Measurements from ENCODE around the gene ENGASE.

ENGASE gene

DNA sequence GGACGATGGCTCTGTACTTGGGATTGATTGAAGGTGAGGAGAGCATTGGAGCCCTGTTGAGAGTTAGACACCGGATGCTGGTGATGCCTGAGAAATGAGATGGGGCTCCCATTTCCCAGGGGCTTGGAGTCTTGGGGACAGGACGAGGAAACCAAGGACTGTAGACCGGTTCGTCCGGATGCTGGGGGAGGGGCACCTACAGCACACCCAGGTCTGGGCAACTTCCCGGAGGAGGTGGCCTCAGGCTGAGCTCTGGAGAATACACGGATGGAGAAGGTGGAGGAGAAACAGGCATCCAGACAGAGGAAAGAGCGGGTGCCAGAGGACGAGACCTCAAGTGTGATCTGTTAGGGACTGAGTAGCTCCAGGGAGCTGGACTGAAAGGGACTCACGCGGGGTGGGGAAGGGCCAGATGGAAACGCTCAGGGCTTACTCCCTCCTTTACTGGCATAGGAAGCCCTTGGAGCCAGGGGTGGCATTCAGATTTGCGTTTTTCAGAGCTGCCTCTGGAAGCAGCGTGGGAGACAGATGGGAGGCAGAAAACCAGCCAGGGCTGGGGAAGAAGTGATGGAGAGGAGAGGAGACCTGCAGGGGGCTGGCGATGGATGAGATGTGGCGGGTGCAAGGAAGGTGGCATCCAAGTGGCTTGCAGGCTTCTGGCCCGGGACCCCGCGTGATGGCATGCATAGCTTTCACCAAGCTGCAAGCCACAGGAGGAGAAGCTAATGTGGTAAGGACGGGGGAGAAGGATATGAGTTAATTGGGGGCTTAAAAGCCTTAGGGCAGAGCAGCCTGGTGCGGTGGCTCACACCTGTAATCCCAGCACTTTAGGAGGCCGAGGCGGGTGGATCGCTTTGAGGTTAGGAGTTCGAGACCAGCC, 42.4 kb upstream of the ENGASE start:
- Histone ChIP-seq H3K4me1 (ENCODE audit: control insufficient read depth in 1 of 2, insufficient read depth in 2 of 2, low read length in 2 of 2) (peaks cover 10 to 31% of the 10 kb centered on the region in 2 donors), H3K4me3 (ENCODE audit: low read depth in 1 of 2, low read length in 2 of 2) (no peak overlapping the region), H3K27me3 (ENCODE audit: low read depth, low read length) (no peaks in the 10 kb centered on the region), H3K36me3 (ENCODE audit: control insufficient read depth in 1 of 2, insufficient read depth in 2 of 2, low read length in 2 of 2) (no peaks in the 10 kb centered on the region), H3K9me3 (ENCODE audit: control insufficient read depth in 1 of 2, low read length in 2 of 2) (no peaks in the 10 kb centered on the region), H3K27ac (ENCODE audit: low read length) (no peak overlapping the region)

DNA sequence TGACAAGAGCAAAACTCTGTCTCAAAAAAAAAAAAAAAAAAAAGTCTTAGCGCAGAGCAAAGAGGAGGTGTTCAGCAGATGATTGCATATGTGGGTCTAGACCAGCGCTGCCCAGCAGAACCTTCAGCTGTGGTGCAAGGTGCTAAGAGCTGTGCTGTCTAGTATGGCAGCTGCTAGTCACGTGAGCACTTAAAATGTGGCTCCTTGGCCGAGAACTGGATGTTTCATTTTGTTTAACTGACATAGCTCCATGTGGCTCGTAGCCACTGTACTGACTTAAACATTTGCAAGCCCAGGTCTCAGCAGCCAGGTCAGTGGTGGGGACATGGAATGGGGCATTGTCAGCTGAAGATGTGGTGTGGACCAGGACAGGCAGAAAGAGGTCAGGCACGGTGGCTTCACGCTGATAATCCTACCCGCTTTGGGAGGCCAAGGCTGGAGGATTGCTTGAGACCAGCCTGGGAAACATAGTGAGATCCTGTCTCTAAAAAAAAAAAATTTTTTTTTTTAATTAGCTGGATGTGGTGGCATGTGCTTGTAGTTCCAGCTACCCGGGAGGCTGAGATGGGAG, 41.5 kb upstream of the ENGASE start:
- Histone ChIP-seq H3K36me3 (ENCODE audit: control insufficient read depth in 1 of 2, insufficient read depth in 2 of 2, low read length in 2 of 2) (no peaks in the 10 kb centered on the region), H3K4me1 (ENCODE audit: control insufficient read depth in 1 of 2, insufficient read depth in 2 of 2, low read length in 2 of 2) (peaks cover 7 to 22% of the 10 kb centered on the region in 2 donors), H3K4me3 (ENCODE audit: low read depth in 1 of 2, low read length in 2 of 2) (no peak overlapping the region), H3K9me3 (ENCODE audit: control insufficient read depth in 1 of 2, low read length in 2 of 2) (no peaks in the 10 kb centered on the region), H3K27ac (ENCODE audit: low read length) (no peak overlapping the region), H3K27me3 (ENCODE audit: low read depth, low read length) (no peaks in the 10 kb centered on the region)

DNA sequence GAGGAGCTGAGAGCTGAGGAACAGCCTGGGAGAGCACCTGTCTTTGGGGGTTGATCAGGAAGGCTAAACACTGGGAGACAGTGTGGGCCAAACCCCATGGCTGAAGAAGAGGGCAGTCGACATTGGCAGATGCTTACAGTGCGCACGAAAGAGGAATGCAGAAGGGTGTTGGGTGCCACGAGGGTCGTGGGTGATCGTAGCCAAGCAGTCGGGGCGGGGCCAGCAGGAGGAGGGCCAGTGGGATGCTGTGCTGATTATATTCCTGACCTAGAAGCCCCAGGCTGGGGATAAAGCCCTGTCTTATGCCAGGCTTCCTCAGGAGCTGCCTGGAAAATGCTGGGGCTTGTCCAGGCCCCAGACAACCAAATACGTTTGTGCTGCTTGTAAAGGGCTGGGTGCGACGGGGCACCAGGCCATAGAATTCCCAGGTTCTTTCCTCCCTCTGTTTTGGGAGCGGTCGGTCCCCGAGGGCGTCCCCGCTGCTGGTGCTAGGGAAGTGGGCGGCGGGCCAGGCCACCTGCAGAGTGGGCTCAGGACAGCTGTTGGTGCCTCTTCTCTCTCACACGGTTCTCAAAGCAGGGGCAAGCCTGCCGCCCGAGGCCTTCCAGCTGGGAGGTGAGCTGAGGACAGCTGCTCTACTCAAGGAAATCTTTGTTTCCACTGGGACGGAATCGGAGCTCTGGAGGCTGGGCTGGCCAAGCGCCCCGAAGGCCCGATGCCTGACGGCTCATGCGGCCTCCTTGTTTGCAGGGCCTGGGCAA, 40.7 kb upstream of the ENGASE start:
- H3K27ac ChIP-seq (ENCODE audit: low read length) = peak overlapping the region; percentile 23
- peaks cover 0 to 1% of the 10 kb centered on the region in 2 donors for H3K36me3 ChIP-seq (ENCODE audit: control insufficient read depth in 1 of 2, insufficient read depth in 2 of 2, low read length in 2 of 2)
- no peak overlapping the region for H3K4me3 ChIP-seq (ENCODE audit: low read depth in 1 of 2, low read length in 2 of 2)
- no peaks in the 10 kb centered on the region for H3K27me3 ChIP-seq (ENCODE audit: low read depth, low read length)
- H3K9me3 ChIP-seq (ENCODE audit: control insufficient read depth in 1 of 2, low read length in 2 of 2) = no peaks in the 10 kb centered on the region
- H3K4me1 ChIP-seq (ENCODE audit: control insufficient read depth in 1 of 2, insufficient read depth in 2 of 2, low read length in 2 of 2) = peaks cover 7 to 22% of the 10 kb centered on the region in 2 donors

DNA sequence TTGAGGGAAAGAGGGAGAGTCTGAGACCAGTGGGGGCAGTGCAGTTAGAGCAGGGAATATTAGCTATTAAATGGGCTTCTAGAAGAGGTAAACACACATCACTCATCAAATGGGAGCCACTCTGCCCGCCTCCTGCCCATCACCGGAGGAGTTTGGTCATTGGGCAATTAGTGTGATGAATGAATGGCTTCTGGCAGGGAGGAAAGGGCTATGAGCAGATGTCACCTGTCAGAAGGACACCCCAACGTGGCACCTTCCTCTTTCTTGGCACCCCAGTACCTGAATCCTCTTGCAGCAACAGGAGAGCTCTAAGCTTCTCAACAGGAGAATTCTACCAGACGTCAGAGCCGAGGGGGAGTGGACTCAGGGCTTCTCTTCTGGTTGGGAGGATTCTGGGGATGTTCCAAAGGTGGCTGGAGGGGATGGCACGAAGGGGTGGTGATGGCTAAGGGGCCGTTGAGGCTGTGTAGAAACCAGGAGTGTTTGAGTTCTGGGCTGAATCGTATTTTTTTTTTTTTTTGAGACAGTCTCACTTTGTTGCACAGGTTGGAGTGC, 39.6 kb upstream of the ENGASE start:
- peaks cover 0 to 4% of the 10 kb centered on the region in 2 donors for H3K36me3 ChIP-seq (ENCODE audit: control insufficient read depth in 1 of 2, insufficient read depth in 2 of 2, low read length in 2 of 2)
- H3K4me1 ChIP-seq (ENCODE audit: control insufficient read depth in 1 of 2, insufficient read depth in 2 of 2, low read length in 2 of 2) = peaks cover 7 to 22% of the 10 kb centered on the region in 2 donors
- no peaks in the 10 kb centered on the region for H3K27me3 ChIP-seq (ENCODE audit: low read depth, low read length)
- H3K4me3 ChIP-seq (ENCODE audit: low read depth in 1 of 2, low read length in 2 of 2) = no peak overlapping the region
- H3K27ac ChIP-seq (ENCODE audit: low read length) = peak overlapping the region; percentile 5
- H3K9me3 ChIP-seq (ENCODE audit: control insufficient read depth in 1 of 2, low read length in 2 of 2) = no peaks in the 10 kb centered on the region

DNA sequence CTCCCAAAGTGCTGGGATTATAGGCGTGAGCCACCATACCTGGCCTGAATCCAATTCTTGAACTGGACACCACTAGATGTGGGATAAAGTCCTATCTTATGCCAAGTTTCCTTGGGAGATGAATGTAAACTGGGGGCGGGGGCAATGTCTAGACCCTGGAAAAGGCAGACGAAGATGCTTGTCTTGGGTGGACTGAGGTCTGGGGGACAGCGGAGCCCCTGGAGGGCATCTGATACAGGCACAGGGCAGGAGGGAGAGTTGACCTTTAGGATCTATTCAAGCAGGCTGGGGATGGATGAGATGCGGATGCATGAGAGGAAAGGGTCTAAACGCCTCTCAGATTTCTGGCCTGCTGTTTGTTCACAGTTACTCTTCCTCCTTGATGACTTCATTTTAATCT, 38.9 kb upstream of the ENGASE start:
- Histone ChIP-seq H3K4me3 (ENCODE audit: low read depth in 1 of 2, low read length in 2 of 2) (no peak overlapping the region), H3K36me3 (ENCODE audit: control insufficient read depth in 1 of 2, insufficient read depth in 2 of 2, low read length in 2 of 2) (peaks cover 0 to 4% of the 10 kb centered on the region in 2 donors), H3K27me3 (ENCODE audit: low read depth, low read length) (no peaks in the 10 kb centered on the region), H3K4me1 (ENCODE audit: control insufficient read depth in 1 of 2, insufficient read depth in 2 of 2, low read length in 2 of 2) (peaks cover 7 to 22% of the 10 kb centered on the region in 2 donors), H3K27ac (ENCODE audit: low read length) (no peak overlapping the region), H3K9me3 (ENCODE audit: control insufficient read depth in 1 of 2, low read length in 2 of 2) (no peaks in the 10 kb centered on the region)

DNA sequence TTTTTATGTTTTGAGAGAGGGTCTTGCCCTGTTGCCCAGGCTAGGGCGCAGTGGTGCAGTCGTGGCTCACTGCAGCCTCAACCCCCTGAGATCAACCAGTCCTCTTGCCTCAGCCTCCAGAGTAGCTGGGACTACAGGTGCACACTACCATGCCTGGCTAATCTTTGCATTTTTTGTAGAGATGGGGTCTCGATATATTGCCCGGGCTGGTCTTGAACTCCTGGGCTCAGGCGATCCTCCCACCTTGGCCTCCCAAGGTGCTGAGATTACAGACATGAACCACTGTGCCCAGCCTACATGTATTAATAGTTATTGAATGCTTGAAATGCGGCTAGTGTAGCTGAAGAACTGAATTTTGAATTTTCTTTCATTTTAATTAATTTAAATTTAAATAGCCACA, 38.4 kb upstream of the ENGASE start:
- Histone ChIP-seq H3K36me3 (ENCODE audit: control insufficient read depth in 1 of 2, insufficient read depth in 2 of 2, low read length in 2 of 2) (peaks cover 0 to 4% of the 10 kb centered on the region in 2 donors), H3K27ac (ENCODE audit: low read length) (no peak overlapping the region), H3K4me1 (ENCODE audit: control insufficient read depth in 1 of 2, insufficient read depth in 2 of 2, low read length in 2 of 2) (peaks cover 7 to 22% of the 10 kb centered on the region in 2 donors), H3K4me3 (ENCODE audit: low read depth in 1 of 2, low read length in 2 of 2) (no peak overlapping the region), H3K9me3 (ENCODE audit: control insufficient read depth in 1 of 2, low read length in 2 of 2) (no peaks in the 10 kb centered on the region), H3K27me3 (ENCODE audit: low read depth, low read length) (no peaks in the 10 kb centered on the region)

DNA sequence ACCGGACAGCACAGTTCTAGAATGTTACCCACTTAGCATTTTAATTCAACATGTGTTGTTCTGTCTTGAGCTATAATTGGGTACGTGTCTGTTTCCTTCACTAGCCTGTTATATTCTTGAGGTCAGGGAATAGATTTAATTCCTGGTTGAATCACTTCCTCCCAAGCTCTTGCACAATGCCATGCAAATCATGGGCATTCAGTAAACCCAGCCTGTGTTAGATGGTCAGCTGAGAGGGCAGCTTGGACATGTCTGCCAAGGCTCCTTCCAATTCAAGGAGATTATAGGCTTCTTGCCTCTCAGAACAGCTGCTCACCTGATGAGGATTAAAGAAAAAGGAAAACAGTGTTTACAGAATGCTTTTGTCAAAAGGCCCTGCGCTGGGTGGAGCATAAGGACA, 38.0 kb upstream of the ENGASE start:
- Histone ChIP-seq H3K4me1 (ENCODE audit: control insufficient read depth in 1 of 2, insufficient read depth in 2 of 2, low read length in 2 of 2) (peaks cover 7 to 22% of the 10 kb centered on the region in 2 donors), H3K36me3 (ENCODE audit: control insufficient read depth in 1 of 2, insufficient read depth in 2 of 2, low read length in 2 of 2) (peaks cover 0 to 4% of the 10 kb centered on the region in 2 donors), H3K27ac (ENCODE audit: low read length) (no peak overlapping the region), H3K9me3 (ENCODE audit: control insufficient read depth in 1 of 2, low read length in 2 of 2) (no peaks in the 10 kb centered on the region), H3K4me3 (ENCODE audit: low read depth in 1 of 2, low read length in 2 of 2) (no peak overlapping the region), H3K27me3 (ENCODE audit: low read depth, low read length) (no peaks in the 10 kb centered on the region)

DNA sequence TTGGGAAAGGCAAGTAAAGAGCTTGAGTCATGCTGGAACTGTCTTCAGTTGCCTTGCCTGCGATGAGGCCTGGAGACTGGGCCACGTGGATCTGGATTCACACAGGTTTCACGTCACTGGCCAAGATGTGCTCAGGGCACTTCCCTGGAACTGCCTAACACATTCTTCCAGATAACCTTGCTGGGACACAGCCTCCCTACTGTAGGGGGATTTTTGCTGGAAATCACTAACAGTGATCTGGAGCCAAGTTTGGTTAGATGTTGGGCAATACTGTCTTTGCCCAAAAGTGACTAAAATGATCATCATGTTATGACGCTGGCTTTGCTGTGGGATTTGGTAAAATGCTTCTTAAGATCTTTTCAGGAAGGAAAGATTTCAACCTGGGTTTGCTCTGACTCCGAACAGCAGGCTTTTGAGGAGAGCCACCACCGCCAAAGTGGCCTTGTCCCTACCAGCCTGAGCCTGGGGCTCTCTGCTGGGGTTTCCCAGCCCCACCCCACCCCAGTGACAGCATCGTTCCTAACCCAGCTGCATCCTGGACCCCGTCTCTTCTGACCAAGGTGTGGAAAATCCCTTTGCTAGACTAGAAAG, 36.0 kb upstream of the ENGASE start:
- H3K9me3 ChIP-seq (ENCODE audit: control insufficient read depth in 1 of 2, low read length in 2 of 2) = no peaks in the 10 kb centered on the region
- H3K4me3 ChIP-seq (ENCODE audit: low read depth in 1 of 2, low read length in 2 of 2) = no peak overlapping the region
- H3K36me3 ChIP-seq (ENCODE audit: control insufficient read depth in 1 of 2, insufficient read depth in 2 of 2, low read length in 2 of 2) = peaks cover 0 to 4% of the 10 kb centered on the region in 2 donors
- peaks cover 5 to 11% of the 10 kb centered on the region in 2 donors for H3K4me1 ChIP-seq (ENCODE audit: control insufficient read depth in 1 of 2, insufficient read depth in 2 of 2, low read length in 2 of 2)
- H3K27ac ChIP-seq (ENCODE audit: low read length) = no peak overlapping the region
- H3K27me3 ChIP-seq (ENCODE audit: low read depth, low read length) = no peaks in the 10 kb centered on the region

DNA sequence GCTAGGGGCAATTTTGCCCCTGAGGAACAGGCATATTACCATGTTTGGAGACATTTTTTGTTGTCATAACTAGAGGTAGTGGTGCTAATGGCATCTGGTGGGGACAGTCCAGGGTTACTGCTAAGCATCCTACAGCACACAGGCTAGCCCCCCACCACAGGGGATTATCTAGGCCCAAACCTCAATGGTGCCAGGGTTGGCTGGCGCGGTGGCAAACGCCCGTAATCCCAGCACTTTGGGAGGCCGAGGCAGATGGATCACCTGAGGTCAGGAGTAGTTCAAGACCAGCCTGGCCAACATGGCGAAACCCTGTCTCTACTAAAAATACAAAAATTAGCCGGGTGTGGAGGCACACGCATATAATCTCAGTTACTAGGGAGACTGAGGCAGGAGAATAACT, 35.5 kb upstream of the ENGASE start:
- no peak overlapping the region for H3K4me3 ChIP-seq (ENCODE audit: low read depth in 1 of 2, low read length in 2 of 2)
- peaks cover 0 to 4% of the 10 kb centered on the region in 2 donors for H3K36me3 ChIP-seq (ENCODE audit: control insufficient read depth in 1 of 2, insufficient read depth in 2 of 2, low read length in 2 of 2)
- no peak overlapping the region for H3K27ac ChIP-seq (ENCODE audit: low read length)
- H3K4me1 ChIP-seq (ENCODE audit: control insufficient read depth in 1 of 2, insufficient read depth in 2 of 2, low read length in 2 of 2) = peaks cover 2 to 5% of the 10 kb centered on the region in 2 donors
- no peaks in the 10 kb centered on the region for H3K9me3 ChIP-seq (ENCODE audit: control insufficient read depth in 1 of 2, low read length in 2 of 2)
- no peaks in the 10 kb centered on the region for H3K27me3 ChIP-seq (ENCODE audit: low read depth, low read length)

DNA sequence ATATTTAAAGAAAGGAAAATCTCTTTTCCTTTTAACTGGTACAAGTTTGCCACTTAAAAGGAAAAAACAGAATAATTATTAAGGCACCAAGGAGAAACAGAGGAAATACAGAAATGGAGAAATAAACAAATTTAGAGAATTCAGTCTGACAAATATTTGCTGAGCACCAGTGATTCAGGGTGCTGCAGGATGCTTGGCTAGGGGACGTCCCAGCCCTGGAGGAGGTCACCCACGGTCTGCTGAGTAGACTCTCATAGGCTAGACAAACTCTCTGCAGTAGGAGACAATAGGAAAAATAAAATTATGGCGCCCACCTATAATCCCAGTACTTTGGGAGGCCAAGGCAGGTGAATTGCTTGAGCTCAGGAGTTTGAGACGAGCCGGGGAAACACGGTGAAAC, 34.7 kb upstream of the ENGASE start:
- Histone ChIP-seq H3K9me3 (ENCODE audit: control insufficient read depth in 1 of 2, low read length in 2 of 2) (no peaks in the 10 kb centered on the region), H3K27me3 (ENCODE audit: low read depth, low read length) (no peaks in the 10 kb centered on the region), H3K4me1 (ENCODE audit: control insufficient read depth in 1 of 2, insufficient read depth in 2 of 2, low read length in 2 of 2) (peaks cover 0 to 5% of the 10 kb centered on the region in 2 donors), H3K4me3 (ENCODE audit: low read depth in 1 of 2, low read length in 2 of 2) (no peak overlapping the region), H3K36me3 (ENCODE audit: control insufficient read depth in 1 of 2, insufficient read depth in 2 of 2, low read length in 2 of 2) (peaks cover 0 to 4% of the 10 kb centered on the region in 2 donors), H3K27ac (ENCODE audit: low read length) (no peak overlapping the region)

Measured in muscle layer of duodenum (tissue), 2 donors.